Parathyroid adenoma (tissue), 2 donors: ENCODE results near the gene PRR18.

Experiments
- H2AFZ ChIP-seq: fragments of 300-600 bp; sonication (generic); one replicate; pipeline ENCODE4 v1.7.0; 2017; ENCODE audit warnings: antibody characterized with exemption, mild to moderate bottlenecking
- H3K27ac ChIP-seq: fragments of 300-600 bp; sonication (generic); one replicate; pipeline ENCODE4 v1.7.0; 2017
- H3K27me3 ChIP-seq: fragments of 300-600 bp; sonication (generic); one replicate; pipeline ENCODE4 v1.7.0; 2017; ENCODE audit warnings: low read length; ENCODE audit not compliant: control insufficient read depth, insufficient read depth
- H3K36me3 ChIP-seq: fragments of 300-600 bp; sonication (generic); one replicate; pipeline ENCODE4 v1.7.0; 2017; ENCODE audit warnings: low read length; ENCODE audit not compliant: control insufficient read depth, insufficient read depth
- H3K4me1 ChIP-seq: fragments of 300-600 bp; sonication (generic); one replicate; pipeline ENCODE4 v1.7.0; 2017; ENCODE audit warnings: control low read depth
- H3K4me2 ChIP-seq: fragments of 300-600 bp; sonication (generic); one replicate; pipeline ENCODE4 v1.7.0; 2017; ENCODE audit warnings: low read length
- H3K4me3 ChIP-seq: fragments of 300-600 bp; sonication (generic); one replicate; pipeline ENCODE4 v1.7.0; 2017; ENCODE audit warnings: low read depth, low read length
- H3K79me2 ChIP-seq: fragments of 300-600 bp; sonication (generic); one replicate; pipeline ENCODE4 v1.7.0; 2017; ENCODE audit warnings: control low read depth
- H3K9ac ChIP-seq: fragments of 300-600 bp; sonication (generic); one replicate; pipeline ENCODE4 v1.7.0; 2017; ENCODE audit warnings: mild to moderate bottlenecking
- H3K9me3 ChIP-seq: fragments of 300-600 bp; sonication (generic); one replicate; pipeline ENCODE4 v1.7.0; 2017; ENCODE audit warnings: low read length; ENCODE audit not compliant: control insufficient read depth
- CTCF ChIP-seq: fragments of 300-600 bp; sonication (generic); IDR thresholded peaks from one replicate; pipeline ENCODE4 v1.7.0; 2017; ENCODE audit warnings: antibody characterized with exemption, mild to moderate bottlenecking
- donor health status: primary hyperparathyroidism.

The PRR18 gene

GRCh38 chr6:166334878-166335277 is 26.7 kb upstream of the PRR18 start:
- no peaks in the 10 kb centered on the region for H3K36me3 ChIP-seq
- H3K27me3 ChIP-seq: no peaks in the 10 kb centered on the region
- no peak overlapping the region for H3K27ac ChIP-seq
- no peak for TF ChIP-seq CTCF
- peaks cover 5% of the 10 kb centered on the region for H3K4me1 ChIP-seq
- H3K9me3 ChIP-seq: no peaks in the 10 kb centered on the region
- peaks cover 18% of the 10 kb centered on the region for H3K79me2 ChIP-seq
- no peak overlapping the region for H3K9ac ChIP-seq
- H3K4me2 ChIP-seq: no peak overlapping the region
- H2AFZ ChIP-seq: no peak overlapping the region
- H3K4me3 ChIP-seq: no peak overlapping the region

- H3K9ac ChIP-seq: no peak overlapping the region
- H3K27me3 ChIP-seq: no peaks in the 10 kb centered on the region
- no peak for TF ChIP-seq CTCF
- no peak overlapping the region for H3K4me3 ChIP-seq
- no peak overlapping the region for H3K27ac ChIP-seq
- H2AFZ ChIP-seq: no peak overlapping the region
- H3K9me3 ChIP-seq: no peaks in the 10 kb centered on the region
- peaks cover 3% of the 10 kb centered on the region for H3K4me1 ChIP-seq
- no peaks in the 10 kb centered on the region for H3K36me3 ChIP-seq
- no peak overlapping the region for H3K4me2 ChIP-seq
- H3K79me2 ChIP-seq: peaks cover 7% of the 10 kb centered on the region
These were observed 25.2 kb upstream of the PRR18 start for GRCh38 chr6:166333172-166333995.

DNA sequence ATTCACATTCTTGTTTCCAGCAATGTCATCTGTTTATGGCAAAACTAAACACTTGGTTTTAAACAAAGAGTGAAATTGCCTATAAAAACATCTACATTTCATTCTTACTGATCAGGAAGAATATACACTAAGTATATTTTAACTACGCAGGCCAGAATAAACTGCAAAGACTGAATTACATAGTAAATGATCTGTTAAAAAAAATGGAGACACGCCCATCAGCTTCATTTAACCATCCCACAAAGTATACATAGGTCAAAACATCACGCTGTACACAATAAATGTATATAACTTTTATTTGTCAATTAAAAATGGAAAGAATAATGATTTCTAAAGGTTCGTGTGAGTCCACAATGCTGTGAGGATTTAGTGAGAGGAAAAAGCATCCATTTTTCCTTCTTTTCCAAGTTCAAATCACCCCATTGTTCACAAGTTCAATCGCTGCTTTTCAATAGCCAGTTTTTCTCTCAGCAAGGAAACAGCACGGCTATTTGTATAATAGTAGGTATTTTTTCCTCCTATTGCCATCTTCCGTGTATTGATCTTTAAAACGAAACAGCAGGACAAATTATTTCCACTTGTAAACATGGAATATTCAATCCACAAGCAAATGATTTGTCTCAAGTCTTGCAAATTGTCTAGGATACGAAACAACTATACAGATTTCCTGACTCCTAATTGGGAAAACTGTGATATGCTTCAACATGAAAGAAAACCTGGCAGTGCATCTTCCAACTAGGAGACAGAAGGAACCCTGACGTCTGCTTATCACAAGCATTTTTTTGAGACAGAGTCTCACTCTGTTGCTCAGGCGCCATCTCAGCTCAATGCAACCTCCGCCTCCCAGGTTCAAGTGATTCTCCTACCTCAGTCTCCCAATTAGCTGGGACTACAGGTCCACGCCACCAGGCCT is 23.6 kb upstream of the PRR18 start:
- Histone ChIP-seq H3K4me1 (peaks cover 3% of the 10 kb centered on the region), H3K9ac (no peak overlapping the region), H3K27me3 (no peaks in the 10 kb centered on the region), H3K4me3 (no peak overlapping the region), H3K79me2 (peaks cover 5% of the 10 kb centered on the region), H3K36me3 (no peaks in the 10 kb centered on the region), H2AFZ (no peak overlapping the region), H3K9me3 (no peaks in the 10 kb centered on the region), H3K4me2 (no peak overlapping the region), H3K27ac (no peak overlapping the region)
- TF ChIP-seq CTCF: no peak

DNA sequence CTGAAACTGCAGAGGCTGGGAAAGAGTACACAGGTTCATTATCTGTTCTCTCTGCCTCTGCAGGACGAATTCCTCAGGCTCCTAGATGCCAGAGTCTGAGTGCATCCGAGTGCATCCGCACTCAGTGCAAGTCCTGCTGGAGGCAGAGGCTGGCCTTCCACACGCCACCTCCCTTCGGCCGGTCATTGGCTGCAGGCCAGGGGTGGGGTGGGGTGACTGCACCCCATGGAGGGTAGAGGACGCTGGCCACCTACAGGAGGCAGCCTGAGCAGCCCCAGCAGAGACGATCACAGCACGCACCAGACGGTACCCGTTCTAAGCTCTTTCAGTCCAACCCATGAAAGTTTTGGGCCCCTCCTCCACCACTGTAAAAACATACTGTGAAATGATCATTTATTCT is 22.4 kb upstream of the PRR18 start:
- Histone ChIP-seq H3K36me3 (no peaks in the 10 kb centered on the region), H3K79me2 (peaks cover 2% of the 10 kb centered on the region), H3K4me1 (peaks cover 2% of the 10 kb centered on the region), H3K27me3 (no peaks in the 10 kb centered on the region), H3K4me2 (no peak overlapping the region), H2AFZ (no peak overlapping the region), H3K9me3 (no peaks in the 10 kb centered on the region), H3K4me3 (no peak overlapping the region), H3K9ac (no peak overlapping the region), H3K27ac (no peak overlapping the region)
- TF ChIP-seq CTCF: no peak
